IMR-90 (cell line): ENCODE results near the gene MON2. TPM values are rescaled to one million over a fixed set of nuclear protein-coding genes. Genes with fewer than 3 reads are reported as not detected.

ENCODE experiments used
- ATAC-seq: fragments of 200-7000 bp; cut with Tn5 transposase; 2 replicates; pipeline ENCODE4 v1.9.1; 2020; ENCODE audit warnings: low read depth, mild to moderate bottlenecking, moderate library complexity
- BruUV-seq: library from RNA; stranded (reverse); fragments of 400-500 nt; replicated peaks from 2 replicates; lab custom pipeline; 2021; lab: Mats Ljungman, UMichigan
- CTCF ChIA-PET: fragments of 300-600 bp; formaldehyde crosslinking; extraction: SDS; loops from one replicate; lab custom pipeline; 2021; ENCODE audit warnings: antibody characterized with exemption; lab: Yijun Ruan, JAX
- POLR2A ChIA-PET: fragments of 300-600 bp; sonication (Branson Sonifier 250); formaldehyde crosslinking; loops from one replicate; lab custom pipeline; 2022; ENCODE audit warnings: antibody characterized with exemption; ENCODE audit not compliant: unreplicated experiment; lab: Charles Lee
- DNase-seq: peaks from one replicate; pipeline ENCODE4 v3.0.0; 2013
- H2AFZ ChIP-seq: replicated peaks from 2 replicates; pipeline ENCODE3; 2013; ENCODE audit warnings: low read length, mild to moderate bottlenecking; ENCODE audit not compliant: poor library complexity
- H2AK5ac ChIP-seq: 2 replicates; pipeline ENCODE4 v1.6.1; 2013; ENCODE audit warnings: low read depth, low read length, inconsistent platforms
- H2AK9ac ChIP-seq: replicated peaks from 2 replicates; pipeline ENCODE3; 2013; ENCODE audit warnings: mild to moderate bottlenecking, low read depth, low read length, moderate library complexity; ENCODE audit not compliant: poor library complexity
- H2BK120ac ChIP-seq: 2 replicates; pipeline ENCODE4 v1.6.1; 2013; ENCODE audit warnings: low read depth, low read length, inconsistent platforms
- H2BK15ac ChIP-seq: 3 replicates; pipeline ENCODE4 v1.6.1; 2013; ENCODE audit warnings: low read depth, low read length, inconsistent platforms
- H2BK20ac ChIP-seq: 2 replicates; pipeline ENCODE4 v1.6.1; 2013; ENCODE audit warnings: low read depth, mild to moderate bottlenecking, inconsistent platforms, low read length, moderate library complexity
- H2BK5ac ChIP-seq: 2 replicates; pipeline ENCODE4 v1.6.1; 2013; ENCODE audit warnings: mild to moderate bottlenecking, low read depth, low read length, inconsistent platforms; ENCODE audit not compliant: poor library complexity, severe bottlenecking
- H3K14ac ChIP-seq: replicated peaks from 2 replicates; pipeline ENCODE4 v1.6.1; 2013; ENCODE audit warnings: low read depth, low read length, inconsistent platforms
- H3K18ac ChIP-seq: 2 replicates; pipeline ENCODE4 v1.6.1; 2013; ENCODE audit warnings: low read depth, low read length, control low read depth
- H3K23ac ChIP-seq: 2 replicates; pipeline ENCODE4 v1.6.1; 2013; ENCODE audit warnings: low read depth, low read length, inconsistent platforms
- H3K27ac ChIP-seq: 2 replicates; pipeline ENCODE4 v1.5.1; 2013; ENCODE audit warnings: mild to moderate bottlenecking, control low read depth, low read length; ENCODE audit not compliant: insufficient read depth
- H3K27me3 ChIP-seq: 2 replicates; pipeline ENCODE4 v1.6.1; 2013; ENCODE audit warnings: low read length; ENCODE audit not compliant: control insufficient read depth, insufficient read depth
- H3K36me3 ChIP-seq: 2 replicates; pipeline ENCODE4 v1.6.1; 2013; ENCODE audit warnings: low read length, mixed read lengths; ENCODE audit not compliant: control insufficient read depth, insufficient read depth
- H3K4ac ChIP-seq: 2 replicates; pipeline ENCODE4 v1.6.1; 2013; ENCODE audit warnings: low read depth, low read length, inconsistent platforms
- H3K4me1 ChIP-seq: 2 replicates; pipeline ENCODE4 v1.6.1; 2013; ENCODE audit warnings: low read length, mixed read lengths; ENCODE audit not compliant: control insufficient read depth, insufficient read depth
- H3K4me2 ChIP-seq: 2 replicates; pipeline ENCODE4 v1.6.1; 2013; ENCODE audit warnings: low read depth, mild to moderate bottlenecking, control low read depth, low read length, moderate library complexity
- H3K4me3 ChIP-seq: 2 replicates; pipeline ENCODE4 v1.5.1; 2013; ENCODE audit warnings: low read depth, mild to moderate bottlenecking, control low read depth, low read length, moderate library complexity; ENCODE audit not compliant: insufficient read depth
- H3K56ac ChIP-seq: 2 replicates; pipeline ENCODE4 v1.6.1; 2013; ENCODE audit warnings: low read length, inconsistent platforms; ENCODE audit not compliant: insufficient read depth; ENCODE audit errors: extremely low read depth
- H3K79me1 ChIP-seq, 2 experiments: 2 replicates each; pipeline ENCODE4 v1.6.1; 2013; ENCODE audit warnings: low read length in 2 of 2, inconsistent platforms in 1 of 2, low read depth in 1 of 2
- H3K9ac ChIP-seq: 2 replicates; pipeline ENCODE4 v1.6.1; 2013; ENCODE audit warnings: low read depth, low read length, control low read depth
- H3K9me1 ChIP-seq: 2 replicates; pipeline ENCODE4 v1.6.1; 2013; ENCODE audit warnings: low read length, inconsistent platforms; ENCODE audit not compliant: insufficient read depth
- H3K9me3 ChIP-seq: 2 replicates; pipeline ENCODE4 v1.6.1; 2013; ENCODE audit warnings: low read length; ENCODE audit not compliant: control insufficient read depth, insufficient read depth
- H4K20me1 ChIP-seq: 2 replicates; pipeline ENCODE4 v1.6.1; 2013; ENCODE audit warnings: low read length, inconsistent platforms; ENCODE audit not compliant: insufficient read depth
- H4K5ac ChIP-seq: 2 replicates; pipeline ENCODE4 v1.6.1; 2013; ENCODE audit warnings: mild to moderate bottlenecking, low read depth, low read length, control low read depth
- H4K8ac ChIP-seq, 2 experiments: 2 replicates each; pipeline ENCODE4 v1.6.1; 2013; ENCODE audit warnings: low read depth in 2 of 2, low read length in 2 of 2, control low read depth in 1 of 2, inconsistent platforms in 1 of 2
- H4K91ac ChIP-seq: 2 replicates; pipeline ENCODE4 v1.6.1; 2013; ENCODE audit warnings: low read depth, low read length, inconsistent platforms; ENCODE audit not compliant: insufficient read depth
- MAFK ChIP-seq: IDR thresholded peaks from 2 replicates; pipeline ENCODE4 v1.6.1; 2012; ENCODE audit warnings: low read depth, low read length, improper control_type of control experiment
- NFE2L2 ChIP-seq: fragments of 150-350 bp; IDR thresholded peaks from 2 replicates; pipeline ENCODE4 v1.6.1; 2016; ENCODE audit warnings: low read depth, mild to moderate bottlenecking, low read length
- RFX5 ChIP-seq: IDR thresholded peaks from 2 replicates; pipeline ENCODE4 v1.8.0; 2012; ENCODE audit warnings: low read depth, mild to moderate bottlenecking, low read length, moderate library complexity
- WGBS, 2 experiments: methylation state at CpG; one replicate each; pipeline versions ENCODE4 v1.1.5 to v1.1.7; 2013; ENCODE audit warnings: missing lambda C conversion rate in 2 of 2; ENCODE audit not compliant: insufficient read length in 1 of 2; ENCODE audit errors: extremely low coverage in 2 of 2; 5-methylcytosine and 5-hydroxymethylcytosine counted together
- dilution Hi-C: fragments of 300-500 bp; cut with HindIII; formaldehyde crosslinking; loops from one replicate; pipeline ENCODE4 v1.14.3; 2018; ENCODE audit warnings: low sequenced_read_pairs; ENCODE audit not compliant: unreplicated experiment
- in situ Hi-C: fragments of 300-500 bp; cut with MboI; formaldehyde crosslinking; loops from 3 replicates; pipeline ENCODE4 v1.14.3; 2019; ENCODE audit warnings: low sequenced_read_pairs, inconsistent platforms, mixed read lengths
- intact Hi-C: fragments of 100-400 bp; cut with micrococcal nuclease; formaldehyde crosslinking; loops from 2 replicates; pipeline ENCODE4 v1.10.0; 2022
- polyA plus RNA-seq, 3 experiments: library from polyadenylated mRNA; depleted of rRNA; stranded (reverse); fragments of >200 nt; gene quantifications; 2 replicates each; pipeline ENCODE4 v1.2.3, GENCODE V29; 2012; ENCODE audit warnings: low replicate concordance in 1 of 3
- total RNA-seq: library from RNA; depleted of rRNA; stranded (reverse); fragments of >200 nt; gene quantifications from 2 replicates; pipeline ENCODE4 v1.2.3, GENCODE V29; 2012
- TF ChIP-seq, protein P1 (sequence below): fragments of 150-350 bp; IDR thresholded peaks from 2 replicates; pipeline ENCODE4 v1.6.1; 2016; ENCODE audit warnings: low read depth, mild to moderate bottlenecking, low read length, moderate library complexity, borderline replicate concordance

Gene MON2
- total and polyA plus RNA-seq, 2 of the 4 experiments (the other 2 are of a cell fraction): 13.2 to 39.3 TPM

GRCh38 chr12:62637679-62638078, 171.1 kb downstream of the MON2 start:
- Histone ChIP-seq H2BK5ac (no peak overlapping the region), H3K4ac (no peak overlapping the region), H3K27me3 (no peaks in the 10 kb centered on the region; the same call in 1 of the 2 replicates), H3K4me1 (peaks cover 4% of the 10 kb centered on the region), H3K23ac (no peak overlapping the region), H3K36me3 (no peaks in the 10 kb centered on the region), H3K9ac (no peak overlapping the region), H3K4me3 (no peak overlapping the region), H4K20me1 (no peaks in the 10 kb centered on the region), H4K91ac (no peak overlapping the region), H4K8ac (no peak overlapping the region), H4K5ac (no peak overlapping the region), H2AK9ac (no peak overlapping the region), H3K9me1 (0 out of 2 replicates have a peak, but pooled peaks cover 3% of the 10 kb centered on the region), H2BK20ac (no peak overlapping the region), H3K14ac (no peak overlapping the region), H3K9me3 (0 out of 2 replicates have a peak, but pooled peaks cover 2% of the 10 kb centered on the region), H2BK15ac (no peak overlapping the region), H3K18ac (no peak overlapping the region), H3K27ac (no peak overlapping the region), H3K56ac (no peak overlapping the region), H2BK120ac (no peak overlapping the region), H2AFZ (no peak overlapping the region), H3K4me2 (no peak overlapping the region), H2AK5ac (no peak overlapping the region), H3K79me1 (no peaks in the 10 kb centered on the region)
- BruUV-seq: no TSS peak
- in situ Hi-C loops (no loop called here), dilution Hi-C loops (no loop called here), intact Hi-C loops (no loop called here)
- ChIA-PET POLR2A (no interaction called here), CTCF (no interaction called here)
- ATAC-seq: no peak
- DNase-seq: no peak
- no peak for TF ChIP-seq RFX5
- TF ChIP-seq, protein P1, sequence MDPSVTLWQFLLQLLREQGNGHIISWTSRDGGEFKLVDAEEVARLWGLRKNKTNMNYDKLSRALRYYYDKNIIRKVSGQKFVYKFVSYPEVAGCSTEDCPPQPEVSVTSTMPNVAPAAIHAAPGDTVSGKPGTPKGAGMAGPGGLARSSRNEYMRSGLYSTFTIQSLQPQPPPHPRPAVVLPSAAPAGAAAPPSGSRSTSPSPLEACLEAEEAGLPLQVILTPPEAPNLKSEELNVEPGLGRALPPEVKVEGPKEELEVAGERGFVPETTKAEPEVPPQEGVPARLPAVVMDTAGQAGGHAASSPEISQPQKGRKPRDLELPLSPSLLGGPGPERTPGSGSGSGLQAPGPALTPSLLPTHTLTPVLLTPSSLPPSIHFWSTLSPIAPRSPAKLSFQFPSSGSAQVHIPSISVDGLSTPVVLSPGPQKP: no peak
- no peak for TF ChIP-seq MAFK
- no peak for TF ChIP-seq NFE2L2
- no CpG with 5 or more reads among the region's 5 CpGs for WGBS, 2 experiments
